NT2/D1 (cell line): ENCODE measurements around the gene RGL4.

Experiments used
- YY1 ChIP-seq: IDR thresholded peaks from 2 replicates; pipeline ENCODE4 v1.6.1; 2011; ENCODE audit not compliant: insufficient read length, insufficient read depth
- ZNF274 ChIP-seq: IDR thresholded peaks from 2 replicates; pipeline ENCODE4 v1.6.1; 2011; ENCODE audit warnings: mild to moderate bottlenecking, low read depth, low read length

DNA sequence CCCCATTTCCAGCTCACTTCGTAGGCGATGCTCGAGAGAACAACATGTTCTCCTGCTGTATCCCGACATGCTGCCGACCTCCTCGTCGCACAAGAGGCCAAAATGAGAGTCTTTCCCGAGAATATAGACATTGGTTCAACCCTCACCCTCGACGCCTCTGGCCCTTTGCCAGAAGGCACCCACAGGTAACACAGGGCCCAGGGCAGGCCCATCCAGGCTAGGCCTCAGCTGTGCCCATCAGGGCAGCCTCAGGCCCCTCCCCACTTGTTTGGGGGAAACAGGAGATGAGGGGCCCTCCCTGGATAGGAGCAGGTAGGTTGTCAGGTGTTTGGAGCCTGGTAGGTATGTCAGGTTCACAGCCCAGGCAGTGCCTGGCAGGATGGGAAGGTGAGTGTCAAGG, 2.7 kb upstream of the RGL4 start:
- TF ChIP-seq ZNF274: no peak
- no peak for TF ChIP-seq YY1
